Measurements from ENCODE around the gene MEGF10.

The MEGF10 gene

GRCh38 chr5:127375544-127376091 is 85.0 kb downstream of the MEGF10 start:
- no peak for DNase-seq

GRCh38 chr5:127377651-127378050 is 87.1 kb downstream of the MEGF10 start:
- no peak for DNase-seq

- DNase-seq, result no peak
Observed at GRCh38 chr5:127385936-127386335, 95.3 kb downstream of the MEGF10 start.

DNA sequence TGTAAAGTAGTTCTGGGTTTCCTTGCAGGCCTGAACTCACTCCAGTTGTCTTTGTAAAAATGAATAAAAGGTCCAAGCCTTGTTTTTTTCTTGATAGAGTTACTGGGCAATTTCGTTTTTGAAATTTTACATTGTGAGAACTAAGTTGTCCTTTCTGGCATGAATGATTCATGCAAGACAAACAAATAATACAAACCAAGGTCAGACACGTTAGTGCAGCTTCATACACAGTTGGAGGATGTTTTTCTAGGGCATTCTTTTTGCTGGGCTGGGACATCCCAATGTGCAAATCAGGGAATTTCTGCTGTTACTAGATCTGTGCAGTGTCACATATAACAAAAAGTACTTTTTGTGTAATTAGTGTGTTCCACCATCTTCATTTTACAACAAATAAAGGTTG is 96.0 kb downstream of the MEGF10 start:
- DNase-seq, result no peak

- no peak for DNase-seq
Observed at GRCh38 chr5:127389601-127390000, 99.0 kb downstream of the MEGF10 start.

GRCh38 chr5:127392762-127393161 is 102.2 kb downstream of the MEGF10 start:
- no peak for DNase-seq

DNA sequence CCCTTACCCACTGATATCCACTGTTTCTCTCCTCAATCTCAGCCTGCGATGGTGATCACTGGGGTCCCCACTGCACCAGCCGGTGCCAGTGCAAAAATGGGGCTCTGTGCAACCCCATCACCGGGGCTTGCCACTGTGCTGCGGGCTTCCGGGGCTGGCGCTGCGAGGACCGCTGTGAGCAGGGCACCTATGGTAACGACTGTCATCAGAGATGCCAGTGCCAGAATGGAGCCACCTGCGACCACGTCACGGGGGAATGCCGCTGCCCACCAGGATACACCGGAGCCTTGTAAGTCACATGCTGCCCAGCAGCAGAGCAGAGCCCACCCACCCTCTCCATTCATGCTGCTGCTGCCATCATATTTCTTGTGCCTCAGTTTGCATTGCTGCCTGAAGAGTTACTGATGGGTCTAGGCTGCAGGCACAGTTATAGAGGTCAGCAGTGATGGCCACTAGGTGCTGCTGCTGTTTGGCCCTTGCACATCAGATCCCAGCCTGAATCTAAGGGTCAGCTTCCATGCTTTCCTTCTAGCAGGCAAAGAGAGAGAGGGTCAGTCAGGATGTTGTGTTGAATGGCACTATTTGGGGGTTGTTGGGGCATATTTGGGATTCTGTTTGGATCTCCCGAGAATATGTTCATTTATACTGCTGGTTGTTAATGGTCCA is 106.0 kb downstream of the MEGF10 start:
- DNase-seq, result no peak

GRCh38 chr5:127398508-127398907 is 107.9 kb downstream of the MEGF10 start:
- no peak for DNase-seq

DNA sequence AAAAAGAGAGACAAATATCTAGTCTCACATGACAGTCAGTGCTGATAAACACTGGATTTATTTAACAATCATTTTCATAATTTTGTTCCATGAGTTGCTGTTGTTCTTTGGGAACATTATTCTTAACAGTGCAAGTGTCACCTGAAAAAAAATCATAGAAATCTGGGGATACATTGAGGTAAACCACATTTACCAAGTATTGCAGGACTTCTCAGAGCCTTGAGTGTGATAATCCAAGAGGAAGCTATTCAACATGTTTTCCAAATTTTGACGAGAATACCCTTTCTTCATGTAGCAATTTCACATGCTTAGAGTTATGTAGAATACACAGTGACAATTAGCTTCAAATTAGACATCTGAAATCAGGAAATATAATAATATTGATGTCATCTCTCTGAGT is 108.5 kb downstream of the MEGF10 start:
- DNase-seq, result no peak

DNA sequence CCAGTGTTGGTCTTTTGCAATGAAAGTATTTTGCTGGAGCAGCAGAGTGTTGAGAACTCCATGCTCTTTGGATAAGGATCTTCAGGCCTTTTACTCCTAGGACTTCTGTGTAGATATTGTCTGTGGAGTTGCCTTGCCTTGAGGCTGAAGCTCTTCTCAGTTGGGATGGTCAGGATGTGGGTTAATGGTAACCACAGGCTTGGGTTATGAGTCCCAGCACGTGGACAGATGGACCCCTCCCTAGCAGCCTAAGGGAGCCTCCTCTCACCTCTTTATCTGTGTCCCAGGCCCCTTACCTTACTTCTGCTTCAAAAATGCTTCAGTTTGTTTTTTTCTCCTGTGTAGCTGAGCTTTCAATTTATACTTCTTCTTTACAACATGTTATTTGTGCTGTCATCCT is 109.9 kb downstream of the MEGF10 start:
- DNase-seq, result no peak

- no peak for DNase-seq
Observed at GRCh38 chr5:127400946-127401670, 110.5 kb downstream of the MEGF10 start.

DNA sequence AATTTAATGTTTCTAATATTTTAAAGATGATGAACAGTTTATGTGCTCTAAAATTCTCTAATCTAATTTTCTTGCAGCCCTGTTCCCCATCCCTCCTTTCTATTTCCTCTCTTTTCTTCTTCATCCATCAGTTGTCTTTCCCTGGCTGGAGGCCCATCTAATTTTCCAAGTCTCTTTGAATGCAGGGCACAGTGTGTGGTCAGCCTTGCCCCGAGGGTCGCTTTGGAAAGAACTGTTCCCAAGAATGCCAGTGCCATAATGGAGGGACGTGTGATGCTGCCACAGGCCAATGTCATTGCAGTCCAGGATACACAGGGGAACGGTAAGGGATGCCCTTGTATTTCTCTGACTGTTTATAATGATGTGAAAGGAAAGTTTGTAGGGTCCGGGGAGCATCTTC is 111.8 kb downstream of the MEGF10 start:
- no peak for DNase-seq

DNA sequence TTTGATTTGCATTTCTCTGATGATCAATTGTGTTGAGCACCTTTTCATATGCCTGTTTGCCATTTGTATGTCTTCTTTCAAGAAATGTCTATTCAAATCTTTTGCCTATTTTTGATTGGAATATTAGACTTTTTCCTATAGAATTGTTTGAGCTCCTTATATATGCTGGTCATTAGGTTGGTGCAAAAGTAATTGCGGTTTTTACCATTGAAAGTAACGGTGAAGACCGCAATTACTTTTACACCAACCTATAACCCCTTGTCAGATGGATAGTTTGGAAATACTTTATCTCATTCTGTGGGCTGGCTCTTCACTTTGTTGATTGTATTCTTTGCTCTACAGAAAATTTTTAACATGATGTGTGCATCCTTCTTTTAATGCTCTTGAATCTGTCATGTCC is 113.6 kb downstream of the MEGF10 start:
- DNase-seq, result no peak

- DNase-seq, result no peak
Observed at GRCh38 chr5:127406326-127407121, 115.9 kb downstream of the MEGF10 start.

DNA sequence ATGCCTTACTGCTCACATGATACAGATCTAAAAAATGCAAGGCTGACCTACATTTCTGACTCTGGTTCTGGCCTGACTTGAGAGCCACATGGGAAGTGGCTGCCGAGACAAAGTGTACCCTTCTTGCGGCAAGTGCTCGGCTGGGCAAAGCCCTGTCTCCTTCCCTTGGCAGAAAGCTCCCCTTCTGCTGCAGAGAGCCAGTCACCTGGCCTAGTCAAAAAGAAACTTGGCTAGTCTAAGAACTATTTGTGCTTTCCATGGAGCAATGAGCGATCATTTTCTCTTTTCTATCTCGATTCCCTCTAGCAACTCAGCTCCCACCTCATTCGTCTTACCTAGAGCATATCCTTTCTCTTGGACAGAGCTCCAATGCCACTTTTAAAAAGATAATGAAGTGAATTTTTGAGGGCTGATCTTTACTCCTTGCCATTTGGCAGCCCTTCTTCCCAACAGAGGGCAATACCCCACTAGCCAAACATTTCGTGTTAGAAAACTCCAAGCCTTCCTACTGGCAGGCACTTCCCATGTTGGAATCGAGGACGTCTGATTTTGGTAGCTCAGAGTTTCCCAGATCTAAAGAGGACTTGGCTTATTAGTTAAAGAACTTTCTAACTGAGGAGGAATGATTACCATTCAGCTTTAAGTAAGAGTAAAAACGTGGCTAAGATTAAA is 118.8 kb downstream of the MEGF10 start:
- DNase-seq, result no peak

- DNase-seq, result no peak
Observed at GRCh38 chr5:127409921-127410675, 119.5 kb downstream of the MEGF10 start.

DNA sequence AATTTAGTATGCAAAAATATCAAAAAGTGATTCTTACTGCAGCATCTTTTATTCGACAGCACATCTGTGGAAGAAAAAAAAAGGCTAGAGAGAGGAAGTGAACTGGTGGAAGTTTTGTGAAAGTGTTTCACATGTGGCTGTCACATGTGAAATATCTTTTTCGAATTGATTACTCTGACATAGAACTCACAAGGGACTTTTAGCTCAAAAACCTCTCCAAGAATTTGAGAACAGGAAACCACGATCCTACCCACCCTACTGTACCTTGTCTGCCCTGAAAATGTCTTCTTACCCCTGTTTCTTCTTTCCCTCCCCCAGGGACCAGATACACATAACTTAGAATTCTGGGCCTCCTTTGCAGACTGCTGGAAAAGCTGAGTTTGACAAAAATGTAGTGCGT is 120.4 kb downstream of the MEGF10 start:
- DNase-seq, result no peak

- DNase-seq, result no peak
Observed at GRCh38 chr5:127411381-127411780, 120.8 kb downstream of the MEGF10 start.

GRCh38 chr5:127412698-127413097 is 122.1 kb downstream of the MEGF10 start:
- DNase-seq, result no peak

- no peak for DNase-seq
Observed at GRCh38 chr5:127415034-127415433, 124.4 kb downstream of the MEGF10 start.

GRCh38 chr5:127416906-127417305 is 126.3 kb downstream of the MEGF10 start:
- DNase-seq, result no peak

- no peak for DNase-seq
Observed at GRCh38 chr5:127417528-127417927, 126.9 kb downstream of the MEGF10 start.

Measured in activated CD4-positive, CD25-positive, alpha-beta regulatory T cell (primary cell).